Dermis blood vessel endothelial cell (primary cell): ENCODE results near the gene RESF1. TPM values are rescaled to one million over a fixed set of nuclear protein-coding genes. Genes with fewer than 3 reads are reported as not detected.

ENCODE experiments used
- DNase-seq: peaks from one replicate; pipeline ENCODE4 v3.0.0; 2010
- total RNA-seq: library from RNA; depleted of rRNA; stranded (reverse); fragments of >200 nt; gene quantifications from 2 replicates; pipeline ENCODE4 v1.2.3, GENCODE V29; 2014

RESF1 gene
- total RNA-seq, 1 donor from 2014 or later, result 110 TPM

DNA sequence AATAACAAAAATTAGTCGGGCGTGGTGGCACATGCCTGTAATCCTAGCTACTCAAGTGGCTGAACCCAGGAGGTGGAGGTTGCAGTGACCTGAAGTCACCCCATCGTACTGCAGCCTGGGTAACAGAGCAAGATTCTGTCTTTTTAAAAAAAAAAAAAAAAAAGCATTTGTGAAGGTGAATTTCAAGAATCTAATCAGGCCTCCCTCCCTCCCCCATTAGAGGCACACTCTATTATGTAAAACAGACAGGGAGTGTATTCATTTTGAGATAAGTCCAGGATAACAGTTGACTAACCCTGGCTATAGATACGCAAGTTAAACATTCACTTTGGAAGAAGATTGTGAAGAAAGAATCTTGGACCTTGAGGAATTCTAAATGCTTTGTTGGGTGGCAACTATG is 2.9 kb downstream of the RESF1 start:
- no peak for DNase-seq

DNA sequence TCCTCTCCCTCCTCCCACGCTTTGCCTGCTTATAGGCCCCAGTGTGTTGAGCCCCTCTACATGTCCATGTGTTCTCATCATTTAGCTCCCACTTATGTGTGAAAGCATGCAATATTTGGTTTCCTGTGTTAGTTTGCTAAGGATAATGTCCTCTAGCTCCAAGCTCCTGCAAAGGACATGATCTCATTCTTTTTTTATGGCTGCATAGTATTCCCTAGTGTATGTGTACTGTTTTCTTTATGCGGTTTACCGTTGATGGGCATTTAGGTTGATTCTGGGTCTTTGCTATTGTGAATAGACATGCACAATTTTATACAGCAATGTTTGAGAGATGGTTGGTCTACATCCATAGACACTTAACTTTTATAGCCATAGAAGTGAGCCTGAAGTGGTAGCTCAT is 5.1 kb downstream of the RESF1 start:
- no peak for DNase-seq

DNA sequence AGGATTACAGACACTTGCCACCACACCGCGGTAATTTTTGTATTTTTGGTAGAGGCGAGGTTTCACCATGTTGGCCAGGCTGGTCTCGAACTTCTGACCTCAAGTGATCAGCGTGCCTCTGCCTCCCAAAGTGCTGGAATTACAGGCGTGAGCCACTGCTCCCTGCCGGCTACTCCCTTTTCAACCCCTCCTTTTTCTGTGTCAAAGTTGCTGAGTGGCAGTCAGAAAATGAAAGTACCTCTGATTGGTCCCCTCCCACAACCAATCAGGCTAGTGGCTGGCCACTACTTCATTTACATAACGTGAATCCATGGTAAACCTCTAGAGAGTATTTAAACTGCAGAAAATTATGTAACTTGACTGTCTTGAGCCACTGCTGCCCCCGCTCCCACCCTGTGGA is 5.9 kb downstream of the RESF1 start:
- no peak for DNase-seq

DNA sequence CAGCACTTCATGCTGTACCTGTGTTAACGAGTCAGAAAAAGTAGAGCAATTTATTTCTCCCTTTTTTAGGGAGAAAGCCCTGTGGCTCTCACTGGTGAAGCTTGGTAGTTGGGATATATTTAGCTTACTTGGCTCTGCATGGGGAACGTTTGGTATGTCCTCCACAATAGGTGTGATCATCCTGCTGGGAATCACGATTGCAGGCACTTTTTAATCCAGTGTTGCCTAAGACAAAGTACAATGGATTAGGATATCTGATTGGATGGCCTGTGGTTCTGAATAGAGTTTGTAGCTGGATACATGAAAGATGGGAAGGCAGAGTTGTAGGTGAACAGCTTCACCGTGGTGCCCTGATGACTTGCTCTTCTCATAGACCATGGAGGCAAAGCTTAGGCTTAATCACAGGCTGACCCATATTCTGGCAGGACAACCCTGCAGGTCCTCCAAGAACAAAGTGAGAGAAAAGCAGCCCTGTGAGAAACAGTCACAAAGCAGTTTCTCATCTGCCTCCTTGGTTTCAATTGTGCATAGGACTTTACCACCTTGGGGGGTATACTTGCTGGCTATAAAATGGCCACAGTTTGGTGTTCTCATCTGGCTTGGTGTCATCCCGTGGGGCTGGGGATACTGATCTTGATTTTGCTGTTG is 7.5 kb downstream of the RESF1 start:
- DNase-seq, result no peak

DNA sequence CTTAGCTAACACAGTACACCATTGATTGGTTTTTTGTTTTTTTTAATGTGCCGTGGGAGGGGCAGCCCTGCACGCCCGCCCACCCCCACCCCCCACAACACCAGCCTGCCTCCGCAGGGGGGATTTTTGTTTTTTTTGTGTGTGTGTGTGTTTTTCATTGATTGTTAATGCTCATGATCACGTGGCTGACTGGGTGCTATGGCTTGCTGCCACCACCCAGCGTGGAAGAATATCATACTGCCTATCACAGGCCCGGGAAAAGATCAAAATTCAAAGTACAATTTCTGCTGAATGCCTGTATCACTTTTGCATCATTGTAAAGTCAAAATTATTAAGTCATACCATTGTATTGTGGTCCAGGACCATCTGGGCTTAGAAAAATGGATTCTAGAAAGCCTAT is 8.3 kb downstream of the RESF1 start:
- DNase-seq, result no peak

DNA sequence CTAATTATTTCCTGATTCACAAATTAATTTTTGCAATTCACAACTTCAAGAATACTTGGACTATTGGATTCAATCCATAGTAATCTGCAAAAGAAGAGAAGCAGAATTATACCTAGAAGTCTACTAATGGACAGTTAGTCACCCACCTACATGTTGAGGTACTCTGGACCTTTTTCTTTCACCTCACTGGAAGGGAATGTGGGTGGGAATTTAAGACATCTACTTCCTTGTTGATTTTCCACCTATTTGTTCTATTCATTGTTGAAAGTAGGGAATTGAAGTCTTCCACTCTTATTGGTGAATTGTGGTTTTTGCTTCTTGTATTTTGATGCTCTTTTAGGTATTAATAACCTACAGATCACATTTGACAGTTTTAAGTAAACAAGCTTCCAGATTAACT is 11.0 kb downstream of the RESF1 start:
- DNase-seq, result no peak

DNA sequence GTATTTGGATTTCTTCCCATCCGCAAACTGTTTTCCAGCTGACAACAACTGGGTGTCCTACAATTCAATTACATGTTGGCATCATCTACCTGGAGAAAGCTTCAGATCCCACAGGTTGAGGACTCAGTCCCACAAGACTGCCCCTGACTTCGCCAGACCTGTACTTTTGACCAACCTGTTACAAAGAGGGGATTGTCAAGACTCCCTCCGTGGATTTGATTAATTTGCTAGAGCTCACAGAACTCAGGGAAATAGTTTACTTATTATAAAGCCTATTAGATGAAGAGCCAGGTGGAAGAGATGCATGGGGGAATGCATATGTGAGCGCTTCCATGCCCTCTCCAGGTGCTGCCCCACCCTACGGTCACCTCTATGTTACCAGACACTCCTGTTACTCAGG is 14.6 kb downstream of the RESF1 start:
- DNase-seq, result no peak

DNA sequence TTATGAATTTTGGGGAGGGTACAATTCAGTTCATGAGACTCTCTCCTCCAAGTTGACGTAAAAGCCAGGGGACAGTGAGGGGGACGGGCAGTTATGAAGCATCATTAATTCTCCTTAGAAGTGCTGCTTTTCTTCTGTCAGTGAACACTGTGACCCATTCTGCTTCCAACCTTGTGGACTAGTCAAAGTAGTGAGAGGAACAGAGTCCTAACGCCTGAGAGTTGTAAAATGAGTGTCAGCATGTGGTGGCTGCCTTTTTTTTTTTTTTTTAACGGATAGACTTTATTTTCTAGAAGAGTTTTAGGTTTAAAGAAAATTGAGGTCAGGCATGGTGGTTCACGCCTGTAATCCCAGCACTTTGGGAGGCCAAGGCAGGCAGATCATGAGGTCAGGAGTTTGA is 15.5 kb downstream of the RESF1 start:
- DNase-seq, result no peak

DNA sequence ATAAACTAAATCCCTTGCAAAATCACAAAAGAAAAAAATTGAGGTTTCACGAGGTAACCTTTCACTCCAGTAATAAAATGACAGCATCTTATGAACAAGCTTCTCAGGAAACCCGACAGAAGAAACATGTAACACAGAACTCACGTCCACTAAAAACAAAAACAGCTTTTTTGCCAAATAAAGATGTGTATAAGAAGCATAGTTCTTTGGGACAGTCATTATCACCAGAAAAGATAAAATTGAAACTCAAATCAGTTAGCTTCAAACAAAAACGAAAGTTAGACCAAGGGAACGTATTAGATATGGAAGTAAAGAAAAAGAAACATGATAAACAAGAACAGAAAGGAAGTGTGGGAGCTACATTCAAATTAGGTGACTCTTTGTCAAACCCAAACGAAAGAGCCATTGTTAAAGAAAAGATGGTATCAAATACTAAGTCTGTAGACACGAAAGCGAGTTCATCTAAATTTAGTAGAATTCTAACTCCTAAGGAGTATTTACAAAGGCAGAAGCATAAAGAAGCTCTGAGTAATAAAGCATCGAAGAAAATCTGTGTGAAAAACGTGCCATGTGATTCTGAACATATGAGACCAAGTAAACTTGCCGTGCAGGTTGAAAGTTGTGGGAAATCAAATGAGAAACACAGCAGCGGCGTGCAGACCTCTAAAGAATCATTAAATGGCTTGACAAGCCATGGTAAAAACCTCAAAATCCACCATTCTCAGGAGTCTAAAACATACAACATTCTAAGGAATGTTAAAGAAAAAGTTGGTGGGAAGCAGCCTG is 25.8 kb downstream of the RESF1 start:
- DNase-seq, result no peak

DNA sequence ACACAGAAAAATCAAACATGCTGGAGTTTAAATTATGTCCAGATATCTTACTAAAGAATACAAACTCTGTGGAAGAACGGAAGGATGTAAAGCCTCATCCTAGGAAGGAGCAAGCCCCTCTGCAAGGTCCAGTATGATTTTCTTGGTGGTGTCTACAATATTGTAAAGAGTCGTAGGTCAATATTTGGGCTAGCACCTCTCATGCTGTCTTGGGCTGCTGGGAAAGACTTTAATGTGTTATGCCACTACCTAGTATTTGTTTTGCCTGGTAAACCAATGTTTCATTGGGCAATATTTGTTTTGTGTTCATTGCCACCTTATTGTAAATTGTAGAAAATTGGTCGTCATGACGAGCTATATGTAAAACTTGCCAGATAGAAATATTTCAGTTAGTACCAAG is 26.6 kb downstream of the RESF1 start:
- DNase-seq, result no peak

DNA sequence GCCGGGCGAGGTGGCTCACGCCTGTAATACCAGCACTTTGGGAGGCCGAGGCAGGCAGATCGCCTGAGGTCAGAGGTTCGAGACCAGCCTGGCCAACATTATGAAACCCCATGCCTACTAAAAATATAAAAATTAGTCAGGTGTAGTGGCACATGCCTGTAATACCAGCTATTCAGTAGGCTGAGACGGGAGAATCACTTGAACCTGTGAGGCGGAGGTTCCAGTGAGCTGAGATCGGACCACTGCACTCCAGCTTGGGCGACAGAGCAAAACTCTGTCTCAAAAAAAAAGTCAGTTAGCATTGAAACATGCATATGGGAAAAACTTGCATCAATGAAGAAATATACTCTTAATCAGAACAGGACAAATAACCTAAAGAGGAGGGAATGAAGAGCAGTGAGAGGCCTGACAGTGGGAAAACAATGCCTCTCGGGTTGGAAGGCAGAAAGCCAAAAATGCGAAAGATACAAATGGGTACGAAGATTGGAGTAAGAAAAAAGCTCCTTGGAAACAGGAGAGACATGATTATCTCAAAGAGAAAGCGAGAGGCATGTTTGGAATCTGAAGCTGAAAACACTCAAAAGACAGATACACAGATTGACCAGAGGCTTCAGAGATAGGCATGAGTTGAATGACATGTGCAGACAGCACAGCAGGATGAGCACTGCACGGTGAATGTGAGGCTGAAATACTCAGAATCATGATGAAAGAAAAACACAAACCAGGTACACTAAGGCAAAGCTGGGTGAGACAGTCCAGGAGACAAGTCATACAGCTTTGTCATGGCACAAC is 30.6 kb downstream of the RESF1 start:
- no peak for DNase-seq

DNA sequence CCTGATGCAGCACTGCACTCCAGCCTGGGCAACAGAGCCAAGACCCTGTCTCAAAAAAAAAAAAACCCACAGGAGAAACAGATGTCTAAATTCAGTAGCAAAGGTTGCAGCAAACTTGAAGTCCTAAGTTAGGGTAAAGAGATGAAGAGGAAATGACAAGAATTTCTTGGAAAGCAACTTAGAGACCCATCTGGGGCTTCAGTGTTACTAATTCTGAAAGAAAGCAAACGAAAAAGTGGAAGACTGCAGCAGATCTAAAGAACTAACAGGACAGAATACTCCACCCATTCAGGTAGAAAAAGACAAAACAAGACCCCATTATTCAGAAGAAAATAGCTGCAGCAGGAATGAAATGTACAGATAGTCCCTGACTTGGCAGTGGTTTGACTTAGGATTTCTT is 31.9 kb downstream of the RESF1 start:
- DNase-seq, result no peak

DNA sequence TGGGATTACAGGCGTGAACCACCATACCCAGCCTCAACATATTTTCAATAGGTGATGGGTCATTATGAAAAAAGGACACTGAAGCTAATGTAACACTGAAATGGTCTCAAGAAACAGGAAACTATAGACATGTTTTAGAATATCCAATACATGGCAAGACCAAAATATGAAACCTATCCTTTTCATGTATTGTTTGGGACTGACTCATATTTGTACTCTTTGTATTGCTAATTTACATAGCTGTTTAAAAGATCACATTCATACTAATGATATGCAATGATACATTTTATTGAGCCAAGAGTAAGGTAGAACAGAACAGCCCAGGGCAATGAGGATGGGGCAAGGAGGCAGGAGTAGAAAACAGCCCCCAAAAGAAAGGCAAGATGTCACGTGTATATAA is 32.6 kb downstream of the RESF1 start:
- DNase-seq, result no peak

DNA sequence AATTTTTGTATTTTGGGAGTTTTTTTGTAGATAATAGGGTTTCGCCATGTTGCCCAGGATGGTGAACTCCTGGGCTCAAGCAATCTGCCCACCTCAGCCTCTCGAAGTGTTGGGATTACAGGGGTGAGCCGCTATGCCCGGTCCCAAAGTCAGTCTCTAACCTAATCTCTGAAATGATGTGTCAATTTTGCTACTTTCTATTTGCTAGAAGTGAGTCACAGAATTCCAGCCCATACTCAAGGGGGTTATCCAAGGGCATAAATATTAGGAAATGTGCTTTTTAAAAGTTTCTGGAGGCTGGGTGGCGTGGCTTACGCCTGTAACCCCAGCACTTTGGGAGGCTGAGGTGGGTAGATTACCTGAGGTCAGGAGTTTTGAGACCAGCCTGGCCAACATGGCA is 40.5 kb downstream of the RESF1 start:
- DNase-seq, result no peak

DNA sequence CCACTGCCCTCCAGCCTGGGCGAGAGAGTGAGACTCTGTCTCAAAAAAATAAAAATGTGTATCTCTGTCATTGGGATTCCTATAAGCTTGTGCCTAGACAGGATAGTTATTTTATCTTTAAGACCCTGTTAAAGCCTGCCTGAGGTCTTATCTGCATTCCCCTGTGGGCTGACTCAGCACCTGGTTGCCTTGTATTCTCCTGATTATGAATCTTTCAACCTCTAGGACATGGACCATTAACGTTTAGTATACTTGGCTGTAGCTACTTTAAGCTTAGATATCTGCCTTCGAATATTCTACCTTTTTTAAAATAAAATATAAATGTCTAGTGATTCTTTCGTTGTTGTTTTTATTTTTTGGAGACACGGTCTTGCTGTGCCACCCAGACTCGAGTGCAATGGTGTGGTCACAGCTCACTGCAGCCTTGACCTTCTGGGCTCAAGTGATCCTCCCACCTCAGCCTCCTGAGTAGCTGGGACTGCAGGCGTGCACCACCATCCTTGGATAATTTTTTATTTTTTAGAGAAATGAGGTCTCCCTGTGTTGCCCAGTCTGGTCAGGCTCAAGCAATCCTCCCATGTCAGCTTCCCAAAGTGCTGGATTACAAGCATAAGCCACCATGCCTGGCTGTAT is 41.3 kb downstream of the RESF1 start:
- no peak for DNase-seq

DNA sequence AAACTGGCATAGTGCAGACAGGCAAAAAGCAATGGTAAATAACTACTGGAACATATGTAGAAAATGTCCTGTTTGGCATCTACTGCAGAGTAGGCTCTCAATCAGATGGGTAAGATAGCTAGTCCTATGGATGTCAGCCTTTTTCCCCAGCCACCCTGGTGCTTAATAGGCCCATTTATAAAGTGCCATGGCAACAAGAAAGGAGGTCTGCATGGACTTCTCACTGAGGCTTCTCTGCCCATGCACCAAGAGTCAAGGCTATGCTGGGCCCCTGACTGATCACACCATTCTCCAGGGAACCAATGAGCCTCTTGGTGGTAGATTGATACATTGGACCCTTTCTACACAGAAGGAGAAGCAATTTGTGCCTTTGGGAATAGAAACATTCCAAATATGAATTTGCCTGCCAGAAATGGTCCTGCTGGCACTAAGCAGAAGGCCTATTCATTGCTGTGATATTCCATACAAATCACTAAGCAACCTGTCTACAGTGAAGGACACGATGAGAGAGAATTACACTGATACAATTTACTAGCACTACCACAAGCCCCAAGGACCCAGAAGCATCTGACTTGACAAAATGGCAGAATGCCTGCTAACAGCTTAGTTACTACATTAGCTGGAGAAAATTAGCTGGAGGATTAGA is 43.8 kb downstream of the RESF1 start:
- DNase-seq, result no peak

DNA sequence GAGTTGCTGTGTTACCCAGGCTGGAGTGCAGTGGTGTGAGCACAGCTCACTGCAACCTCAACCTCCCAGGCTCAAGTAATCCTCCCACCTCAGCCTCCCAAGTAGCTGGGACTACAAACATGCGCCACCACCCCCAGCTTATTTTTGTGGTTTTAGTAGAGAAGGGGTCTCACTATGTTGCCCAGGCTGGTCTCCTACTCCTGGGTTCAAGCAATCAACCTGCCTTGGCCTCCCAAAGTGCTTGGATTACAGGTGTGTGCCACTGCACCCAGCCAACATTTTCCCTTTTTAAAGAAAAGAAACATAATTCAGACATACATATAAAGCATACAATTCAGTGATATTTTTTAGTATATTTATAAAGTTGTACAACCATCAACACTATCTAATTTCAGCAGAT is 44.4 kb downstream of the RESF1 start:
- DNase-seq, result no peak

DNA sequence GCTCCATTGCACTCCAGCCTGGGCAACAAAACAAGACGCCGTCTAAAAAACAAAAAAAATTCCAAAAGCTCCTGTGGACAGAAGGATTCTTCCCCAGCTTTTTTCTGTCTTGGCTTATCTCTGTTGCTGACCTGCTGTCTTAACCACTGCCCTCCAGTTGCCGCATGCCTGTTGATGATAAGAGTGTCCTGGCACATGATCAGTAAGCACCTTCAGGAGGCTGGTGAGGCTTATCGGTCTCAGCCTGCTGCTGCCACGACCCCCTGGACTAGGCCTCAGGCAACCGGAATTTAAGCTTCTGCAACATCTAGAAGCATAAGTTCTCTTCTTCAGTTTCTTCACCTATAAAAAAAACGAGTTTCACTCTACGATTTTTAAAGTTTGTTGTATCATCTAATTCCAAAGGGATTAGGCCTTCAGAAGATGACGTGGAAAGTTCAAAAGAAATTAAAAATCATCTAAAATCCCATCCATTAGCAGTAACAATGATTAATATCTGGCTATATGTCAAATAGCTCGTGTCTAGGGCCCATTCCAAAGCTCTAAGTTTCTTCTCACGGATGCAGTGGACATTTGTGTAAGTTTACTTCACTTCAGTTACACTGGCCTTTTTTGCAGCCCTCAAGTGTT is 46.4 kb downstream of the RESF1 start:
- DNase-seq, result no peak
